NCI-H1092 (cell line): ENCODE data around the gene GPC3.
"Not testable (repeated sequence)": the region's sequence is repeated elsewhere in the genome, so short reads cannot be mapped to it uniquely, and the experiment has no call there.

Source experiments
- DNase-seq: peaks from one replicate; lab custom pipeline; 2025; lab: John Stamatoyannopoulos, UW

The GPC3 gene

GRCh38 chrX:133762976-133763548, 222.3 kb downstream of the GPC3 start:
- not testable (repeated sequence) for DNase-seq

GRCh38 chrX:133754657-133755056, 230.7 kb downstream of the GPC3 start:
- no peak for DNase-seq

DNA sequence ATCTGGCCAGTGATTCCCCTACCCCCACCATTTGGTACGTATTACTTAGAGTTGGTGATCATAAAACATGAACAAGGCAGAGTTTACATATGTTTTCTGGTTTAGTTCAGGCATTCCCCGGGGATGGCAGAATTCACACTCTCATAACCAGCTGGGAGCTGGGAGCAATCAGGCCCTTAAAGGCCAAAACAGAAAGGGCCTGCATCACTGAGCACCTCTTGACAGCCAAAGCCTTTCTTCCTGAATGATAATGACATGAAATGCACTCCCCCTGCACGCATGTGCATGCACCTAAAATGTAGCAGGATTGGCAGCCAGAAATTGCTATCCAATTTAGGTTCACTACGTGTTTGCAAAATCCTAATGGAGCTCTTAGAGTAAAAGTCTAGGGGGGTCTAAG, 235.4 kb downstream of the GPC3 start:
- DNase-seq: no peak

DNA sequence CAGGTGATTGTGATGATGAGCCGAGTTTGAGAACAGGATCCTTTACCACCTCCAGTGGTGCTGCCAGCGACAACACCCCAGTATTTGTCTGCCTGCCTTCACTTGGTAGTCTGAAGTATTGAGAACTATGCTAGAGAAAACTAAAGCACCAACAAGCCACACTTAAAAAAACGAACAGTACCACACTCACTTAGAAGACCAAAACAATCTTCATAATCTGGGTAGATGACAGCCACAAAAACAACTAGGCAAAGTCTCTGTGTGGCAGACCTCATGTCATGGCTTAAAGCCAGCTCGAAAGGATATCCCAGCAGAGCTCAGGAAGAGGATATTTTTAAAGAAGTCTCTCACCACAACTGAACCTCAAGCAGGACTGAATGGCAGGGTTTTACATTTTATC, 236.0 kb downstream of the GPC3 start:
- no peak for DNase-seq

DNA sequence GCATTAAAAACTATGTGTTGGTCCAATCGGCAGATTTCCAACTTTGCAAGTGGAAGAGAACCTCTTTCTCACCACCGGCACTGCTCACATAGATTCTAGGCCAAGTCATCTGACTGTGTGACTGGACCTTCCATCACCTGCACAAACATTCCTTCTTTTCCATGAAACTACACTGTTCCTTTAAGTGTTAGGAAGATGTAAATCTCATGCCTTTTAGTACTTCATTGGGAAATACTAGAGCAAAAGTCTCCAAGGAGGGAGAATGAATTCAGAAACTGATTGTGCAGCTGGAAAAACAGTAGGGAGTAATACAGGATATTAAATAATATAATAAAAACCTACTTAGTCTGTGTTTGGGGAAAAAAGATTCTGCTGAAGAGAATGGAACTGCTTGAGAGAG, 238.2 kb downstream of the GPC3 start:
- DNase-seq: no peak

- DNase-seq: no peak
These were observed 238.8 kb downstream of the GPC3 start for GRCh38 chrX:133746593-133746992.

GRCh38 chrX:133745349-133745748, 240.0 kb downstream of the GPC3 start:
- DNase-seq: no peak

DNA sequence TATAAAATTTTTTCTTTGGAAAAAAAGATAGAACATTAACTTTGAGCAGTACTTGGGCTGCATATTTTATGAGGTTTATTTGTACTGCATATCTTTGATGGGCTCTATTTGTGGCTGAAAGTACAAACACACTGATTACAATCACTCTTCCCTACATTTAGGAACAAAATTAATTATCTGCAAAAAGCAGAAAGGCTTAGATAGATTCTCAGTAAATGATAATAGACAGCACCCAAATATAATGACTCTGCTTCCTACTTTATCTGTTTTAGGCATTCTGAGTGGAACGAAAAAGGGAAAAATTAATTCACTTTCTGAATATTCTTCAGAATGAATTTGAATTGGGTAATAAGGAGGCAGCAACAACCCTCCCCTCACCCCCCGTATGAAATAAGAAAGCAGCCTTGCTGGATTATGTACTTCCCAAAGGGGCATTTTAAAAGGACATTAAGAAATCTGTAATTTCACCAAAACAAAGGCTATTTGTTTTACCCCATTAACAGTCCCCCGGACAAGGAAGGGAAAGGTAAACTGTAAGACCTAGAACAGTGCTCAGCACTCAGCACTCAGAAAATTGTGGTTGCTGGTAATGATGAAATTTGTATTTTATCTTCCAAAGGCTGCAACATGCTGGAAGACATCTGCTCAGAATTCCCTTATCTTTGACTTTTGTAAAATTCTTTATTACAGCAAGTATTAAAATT, 242.6 kb downstream of the GPC3 start:
- DNase-seq: no peak

DNA sequence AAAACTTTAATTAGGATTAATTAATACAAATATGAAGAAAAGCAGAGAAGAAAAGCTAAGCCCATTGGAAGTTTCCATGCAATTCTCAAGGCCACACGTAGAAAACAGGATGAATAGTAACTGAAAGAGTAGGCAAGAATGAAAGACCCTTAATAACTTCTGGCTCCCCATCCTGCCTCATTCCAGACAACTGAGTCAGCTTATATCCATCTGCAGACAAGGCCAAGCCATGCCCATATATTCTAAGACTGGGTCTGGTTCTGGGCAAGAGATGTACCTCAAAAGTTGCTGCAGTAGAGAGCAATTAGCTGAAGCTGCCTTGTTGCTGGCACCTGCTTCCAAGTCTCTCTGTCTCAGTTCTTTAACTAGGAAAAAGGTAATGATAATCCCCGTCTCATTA, 244.1 kb downstream of the GPC3 start:
- DNase-seq: no peak

DNA sequence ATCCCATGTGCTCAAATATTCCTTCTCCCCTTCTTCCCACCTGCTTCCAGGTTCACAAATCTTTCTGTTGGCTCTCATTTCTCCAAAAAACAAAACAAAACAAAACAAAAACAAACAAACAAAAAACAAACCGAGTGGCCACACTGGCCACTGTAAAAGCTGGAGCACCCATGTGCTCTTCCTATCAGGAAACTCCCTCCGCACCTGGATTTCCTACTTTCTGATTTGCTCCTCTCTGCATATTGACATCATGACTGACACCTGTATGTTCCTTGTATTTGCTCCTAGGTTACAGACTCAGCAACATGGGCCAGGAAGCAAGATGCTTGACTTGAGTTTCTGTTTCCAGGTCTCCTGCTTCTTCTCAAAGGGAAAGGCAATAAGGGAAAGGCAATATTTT, 258.8 kb downstream of the GPC3 start:
- DNase-seq: no peak

GRCh38 chrX:133726211-133726630, 259.2 kb downstream of the GPC3 start:
- DNase-seq: no peak

GRCh38 chrX:133723930-133724329, 261.5 kb downstream of the GPC3 start:
- no peak for DNase-seq

- DNase-seq: no peak
These were observed 262.6 kb downstream of the GPC3 start for GRCh38 chrX:133722756-133723155.

- DNase-seq: not testable (repeated sequence)
These were observed 265.1 kb downstream of the GPC3 start for GRCh38 chrX:133720269-133720668.

- no peak for DNase-seq
These were observed 269.7 kb downstream of the GPC3 start for GRCh38 chrX:133715715-133716114.

- no peak for DNase-seq
These were observed 275.9 kb downstream of the GPC3 start for GRCh38 chrX:133709501-133709900.

GRCh38 chrX:133706890-133707289, 278.5 kb downstream of the GPC3 start:
- no peak for DNase-seq

DNA sequence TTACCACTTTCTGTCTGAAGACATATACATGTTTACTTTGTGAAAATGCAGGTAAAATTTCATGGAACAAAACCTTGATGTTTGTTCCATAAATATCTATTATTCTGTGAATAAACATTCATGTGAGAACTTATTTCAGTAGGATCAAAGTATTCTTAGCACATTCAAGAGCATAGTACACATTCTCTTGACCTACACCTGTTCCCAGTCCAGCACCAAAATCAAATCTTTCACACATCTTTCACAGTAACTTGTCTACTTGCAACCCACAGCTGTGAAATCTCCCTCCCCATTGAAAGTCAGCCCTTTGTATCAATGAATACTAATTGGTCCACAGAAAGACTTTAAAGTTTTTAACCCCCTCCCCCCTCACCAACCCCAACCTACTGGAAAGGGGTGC, 283.2 kb downstream of the GPC3 start:
- no peak for DNase-seq

GRCh38 chrX:133699023-133699728, 286.2 kb downstream of the GPC3 start:
- no peak for DNase-seq

DNA sequence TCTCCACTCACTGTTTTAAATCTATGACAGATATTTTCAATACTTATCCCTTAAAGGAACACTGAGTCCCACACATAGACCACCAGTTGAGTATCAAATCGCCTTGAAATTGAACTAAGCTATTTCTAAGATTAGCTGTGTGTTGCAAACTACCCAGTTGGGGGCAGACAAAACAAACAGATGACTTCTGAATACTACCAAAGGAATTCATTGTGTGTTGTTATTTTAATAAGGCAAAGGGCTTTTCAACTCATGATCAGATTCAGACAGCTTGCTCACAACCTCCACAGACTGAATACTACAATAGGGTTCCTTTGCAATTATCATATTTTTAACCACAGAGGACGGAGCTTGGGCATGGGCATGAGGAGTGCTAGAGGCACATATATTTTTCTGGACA, 287.1 kb downstream of the GPC3 start:
- no peak for DNase-seq

- DNase-seq: no peak
These were observed 287.7 kb downstream of the GPC3 start for GRCh38 chrX:133697656-133698055.

DNA sequence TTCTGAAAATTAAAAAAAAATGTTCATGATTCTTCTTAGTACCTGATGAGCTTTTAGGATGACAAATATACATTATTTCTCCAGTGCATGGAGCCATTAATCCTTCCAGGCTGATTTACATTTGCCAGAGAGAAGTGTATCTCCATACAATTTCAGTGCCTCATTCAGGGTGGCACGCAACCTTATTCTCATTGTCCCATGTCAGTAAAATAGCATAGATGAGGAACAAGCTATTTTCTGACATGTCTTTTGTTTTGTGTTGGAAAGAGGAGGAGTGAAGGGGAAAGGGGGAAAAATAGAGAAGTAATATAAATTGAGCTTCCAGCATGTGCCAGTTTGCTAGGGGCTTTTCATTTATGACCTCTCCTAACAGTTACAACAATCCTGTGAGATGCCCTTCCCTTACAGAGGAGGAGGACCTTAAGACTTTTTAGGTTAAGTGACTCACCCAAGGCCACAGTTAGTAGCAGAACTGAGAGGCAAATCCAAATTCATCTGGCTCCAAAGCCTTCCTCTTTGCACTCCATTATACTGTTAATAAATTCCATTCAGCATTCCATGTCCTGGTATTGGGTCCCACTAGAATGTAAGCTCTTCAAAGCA, 295.3 kb downstream of the GPC3 start:
- DNase-seq: no peak

- DNase-seq: peak; percentile 11
These were observed 299.6 kb downstream of the GPC3 start for GRCh38 chrX:133685822-133686221.
